A673 (cell line): ENCODE data around the gene RMDN3.

ENCODE experiments used
- EZH2 ChIP-seq: fragments of 200-600 bp; sonication (generic); IDR thresholded peaks from 2 replicates; pipeline ENCODE4 v1.6.1; 2017; ENCODE audit warnings: borderline replicate concordance, low read depth, mild to moderate bottlenecking, mixed read lengths, antibody characterized with exemption, low read length; ENCODE audit not compliant: poor library complexity, severe bottlenecking
- TF ChIP-seq, protein P1 (sequence below): fragments of 300-800, 200-600 bp; sonication (generic); conservative IDR thresholded peaks from 2 replicates; pipeline ENCODE4 v1.5.1; 2017; ENCODE audit warnings: low read depth, mild to moderate bottlenecking, antibody characterized with exemption, low read length, moderate library complexity, mixed read lengths

DNA sequence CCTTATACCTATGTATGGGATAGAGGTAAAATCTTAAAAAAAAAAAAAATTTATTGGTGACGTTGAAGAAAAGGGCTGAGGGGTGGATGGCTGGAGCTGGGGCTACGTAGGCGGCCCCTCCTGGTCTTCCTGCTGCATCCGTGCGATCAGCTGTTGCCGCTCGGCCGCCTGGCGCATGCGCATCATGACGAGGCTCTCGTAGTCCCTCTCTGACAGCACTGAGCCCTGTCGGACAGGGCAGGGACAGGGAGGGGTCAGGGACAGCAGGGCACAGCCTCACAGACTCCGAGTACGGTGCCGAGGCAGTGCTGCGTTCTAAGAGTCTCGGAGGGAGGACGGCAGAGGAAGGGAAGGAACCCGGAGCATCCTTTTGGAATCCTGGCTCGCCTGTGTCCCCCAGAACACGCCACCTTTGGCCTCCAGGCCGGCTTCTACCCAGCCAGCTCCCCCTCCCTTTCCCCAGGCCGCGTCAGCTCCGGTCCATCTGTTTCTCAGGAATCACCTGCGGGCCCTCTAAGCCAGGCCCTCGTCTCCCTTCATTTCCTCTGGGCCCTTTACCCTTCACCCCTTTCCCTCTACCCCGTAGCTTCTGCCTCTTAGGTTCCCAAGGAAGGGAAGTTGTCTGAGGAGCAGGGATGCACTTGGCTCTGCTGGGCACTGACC lies 12.9 kb upstream of the RMDN3 start:
- no peak for TF ChIP-seq EZH2
- TF ChIP-seq, protein P1, sequence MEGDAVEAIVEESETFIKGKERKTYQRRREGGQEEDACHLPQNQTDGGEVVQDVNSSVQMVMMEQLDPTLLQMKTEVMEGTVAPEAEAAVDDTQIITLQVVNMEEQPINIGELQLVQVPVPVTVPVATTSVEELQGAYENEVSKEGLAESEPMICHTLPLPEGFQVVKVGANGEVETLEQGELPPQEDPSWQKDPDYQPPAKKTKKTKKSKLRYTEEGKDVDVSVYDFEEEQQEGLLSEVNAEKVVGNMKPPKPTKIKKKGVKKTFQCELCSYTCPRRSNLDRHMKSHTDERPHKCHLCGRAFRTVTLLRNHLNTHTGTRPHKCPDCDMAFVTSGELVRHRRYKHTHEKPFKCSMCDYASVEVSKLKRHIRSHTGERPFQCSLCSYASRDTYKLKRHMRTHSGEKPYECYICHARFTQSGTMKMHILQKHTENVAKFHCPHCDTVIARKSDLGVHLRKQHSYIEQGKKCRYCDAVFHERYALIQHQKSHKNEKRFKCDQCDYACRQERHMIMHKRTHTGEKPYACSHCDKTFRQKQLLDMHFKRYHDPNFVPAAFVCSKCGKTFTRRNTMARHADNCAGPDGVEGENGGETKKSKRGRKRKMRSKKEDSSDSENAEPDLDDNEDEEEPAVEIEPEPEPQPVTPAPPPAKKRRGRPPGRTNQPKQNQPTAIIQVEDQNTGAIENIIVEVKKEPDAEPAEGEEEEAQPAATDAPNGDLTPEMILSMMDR: no peak
